ENCODE results near the gene GPR33. TPM values are rescaled to one million over a fixed set of nuclear protein-coding genes. Genes with fewer than 3 reads are reported as not detected.

Gene GPR33
- total RNA-seq, 1 experiment from 2014 or later, result not detected

GRCh38 chr14:31529053-31529452 is 41.2 kb upstream of the GPR33 start:
- Mint-ChIP-seq H3K36me3 (ENCODE audit: insufficient read depth, unreplicated experiment) (no peaks in the 10 kb centered on the region), H3K9me3 (ENCODE audit: unreplicated experiment) (no peaks in the 10 kb centered on the region), H3K27ac (ENCODE audit: unreplicated experiment) (no peak overlapping the region), H3K4me3 (ENCODE audit: unreplicated experiment) (no peak overlapping the region), H3K27me3 (ENCODE audit: insufficient read depth, unreplicated experiment) (peaks cover 7% of the 10 kb centered on the region), H3K4me1 (ENCODE audit: low read depth, unreplicated experiment) (no peaks in the 10 kb centered on the region)
- DNase-seq, result no peak
- no peaks in the 10 kb centered on the region for H3K27me3 ChIP-seq (replicated peaks; ENCODE audit: control insufficient read depth, insufficient read depth, low read length)
- ChIA-PET POLR2A (no interaction called here), CTCF (no interaction called here)
- no peaks in the 10 kb centered on the region for H3K36me3 ChIP-seq (ENCODE audit: control insufficient read depth, insufficient read depth, low read length)
- no peak overlapping the region for H3K4me3 ChIP-seq (ENCODE audit: low read depth, low read length)
- TF ChIP-seq CTCF (IDR thresholded peaks at IDR 0.05; ENCODE audit: insufficient read depth in 1 of 2, low read depth in 1 of 2, low read length in 1 of 2, severe bottlenecking in 1 of 2, unreplicated experiment in 1 of 2), result no peak
- no peaks in the 10 kb centered on the region for H3K9me3 ChIP-seq
- no TSS peak for BruUV-seq (replicated peaks)
- intact Hi-C loops (cut with micrococcal nuclease; ENCODE audit: unreplicated experiment), result no loop called here
- no peaks in the 10 kb centered on the region for H3K4me1 ChIP-seq

GRCh38 chr14:31527546-31527945 is 39.7 kb upstream of the GPR33 start:
- TF ChIP-seq CTCF (IDR thresholded peaks at IDR 0.05; ENCODE audit: insufficient read depth in 1 of 2, low read depth in 1 of 2, low read length in 1 of 2, severe bottlenecking in 1 of 2, unreplicated experiment in 1 of 2), result no peak
- H3K4me1 Mint-ChIP-seq (ENCODE audit: low read depth, unreplicated experiment), result no peaks in the 10 kb centered on the region
- H3K27ac Mint-ChIP-seq (ENCODE audit: unreplicated experiment), result no peak overlapping the region
- CTCF ChIA-PET, result no interaction called here
- no peaks in the 10 kb centered on the region for H3K27me3 ChIP-seq (replicated peaks; ENCODE audit: control insufficient read depth, insufficient read depth, low read length)
- H3K36me3 ChIP-seq (ENCODE audit: control insufficient read depth, insufficient read depth, low read length), result no peaks in the 10 kb centered on the region
- no peaks in the 10 kb centered on the region for H3K9me3 ChIP-seq
- no peak overlapping the region for H3K4me3 ChIP-seq (ENCODE audit: low read depth, low read length)
- H3K4me1 ChIP-seq, result no peaks in the 10 kb centered on the region
- H3K4me3 Mint-ChIP-seq (ENCODE audit: unreplicated experiment), result no peak overlapping the region
- no TSS peak for BruUV-seq (replicated peaks)
- intact Hi-C loops (cut with micrococcal nuclease; ENCODE audit: unreplicated experiment), result no loop called here
- POLR2A ChIA-PET, result no interaction called here
- DNase-seq, result no peak
- no peaks in the 10 kb centered on the region for H3K9me3 Mint-ChIP-seq (ENCODE audit: unreplicated experiment)
- peaks cover 7% of the 10 kb centered on the region for H3K27me3 Mint-ChIP-seq (ENCODE audit: insufficient read depth, unreplicated experiment)
- H3K36me3 Mint-ChIP-seq (ENCODE audit: insufficient read depth, unreplicated experiment), result no peaks in the 10 kb centered on the region

GRCh38 chr14:31527087-31527486 is 39.2 kb upstream of the GPR33 start:
- H3K27me3 ChIP-seq (replicated peaks; ENCODE audit: control insufficient read depth, insufficient read depth, low read length), result no peaks in the 10 kb centered on the region
- no peaks in the 10 kb centered on the region for H3K4me1 ChIP-seq
- ChIA-PET POLR2A (no interaction called here), CTCF (no interaction called here)
- Mint-ChIP-seq H3K27ac (ENCODE audit: unreplicated experiment) (no peak overlapping the region), H3K4me3 (ENCODE audit: unreplicated experiment) (no peak overlapping the region), H3K9me3 (ENCODE audit: unreplicated experiment) (no peaks in the 10 kb centered on the region), H3K36me3 (ENCODE audit: insufficient read depth, unreplicated experiment) (no peaks in the 10 kb centered on the region), H3K27me3 (ENCODE audit: insufficient read depth, unreplicated experiment) (peaks cover 2% of the 10 kb centered on the region), H3K4me1 (ENCODE audit: low read depth, unreplicated experiment) (no peaks in the 10 kb centered on the region)
- no peaks in the 10 kb centered on the region for H3K9me3 ChIP-seq
- intact Hi-C loops (cut with micrococcal nuclease; ENCODE audit: unreplicated experiment), result no loop called here
- DNase-seq, result no peak
- BruUV-seq (replicated peaks), result no TSS peak
- TF ChIP-seq CTCF (IDR thresholded peaks at IDR 0.05; ENCODE audit: insufficient read depth in 1 of 2, low read depth in 1 of 2, low read length in 1 of 2, severe bottlenecking in 1 of 2, unreplicated experiment in 1 of 2), result no peak
- H3K36me3 ChIP-seq (ENCODE audit: control insufficient read depth, insufficient read depth, low read length), result no peaks in the 10 kb centered on the region
- H3K4me3 ChIP-seq (ENCODE audit: low read depth, low read length), result no peak overlapping the region
